HCT116 (cell line): ENCODE measurements around the gene DCAF4. TPM values are rescaled to one million over a fixed set of nuclear protein-coding genes. Genes with fewer than 3 reads are reported as not detected.

Experiments
- ATAC-seq: fragments of 200-7000 bp; cut with Tn5 transposase; 2 replicates; pipeline ENCODE4 v1.9.1; 2020; ENCODE audit warnings: mild to moderate bottlenecking, moderate library complexity
- Bru-seq: library from RNA; stranded (reverse); fragments of 400-500 nt; gene quantifications from one replicate; lab custom pipeline; 2021; lab: Mats Ljungman, UMichigan
- BruChase-seq, 2 experiments: library from RNA; stranded (reverse); fragments of 400-500 nt; gene quantifications; one replicate each; lab custom pipeline; 2021; lab: Mats Ljungman, UMichigan
- BruUV-seq: library from RNA; stranded (reverse); fragments of 400-500 nt; replicated peaks from 2 replicates; lab custom pipeline; 2021; lab: Mats Ljungman, UMichigan
- CTCF ChIA-PET: fragments of 300-600 bp; sonication (Branson Sonifier 250); formaldehyde crosslinking; loops from one replicate; lab custom pipeline; 2021; ENCODE audit warnings: antibody characterized with exemption; lab: Charles Lee
- POLR2A ChIA-PET: fragments of 300-600, 350-600 bp; sonication (Branson Sonifier 250); formaldehyde crosslinking; loops from one replicate; lab custom pipeline; 2021; ENCODE audit warnings: antibody characterized with exemption; lab: Charles Lee
- RAD21 ChIA-PET, 2 experiments: fragments of 300-600 bp; sonication (Branson Sonifier 250); formaldehyde crosslinking; loops; one replicate each; lab custom pipeline; 2023; ENCODE audit warnings: low total read pairs in 2 of 2; ENCODE audit not compliant: uncharacterized antibody in 2 of 2, unreplicated experiment in 2 of 2, low non-redundant PET in 1 of 2; lab: Charles Lee
- DNase-seq: peaks from one replicate; pipeline ENCODE4 v3.0.0-alpha.2; 2010; ENCODE audit warnings: low read depth, low spot score
- H2AFZ ChIP-seq: fragments of 200-600 bp; shearing (Covaris generic), sonication (generic); 2 replicates; pipeline ENCODE4 v1.6.1; 2017; ENCODE audit warnings: low read depth, mixed run types, mixed read lengths, antibody characterized with exemption, low read length; ENCODE audit not compliant: poor library complexity, severe bottlenecking
- H3K27ac ChIP-seq: 2 replicates; pipeline ENCODE4 v1.5.1; 2012; ENCODE audit warnings: low read depth, low read length
- H3K27me3 ChIP-seq: fragments of 200-600 bp; sonication (generic); 2 replicates; pipeline ENCODE4 v1.6.1; 2016; ENCODE audit warnings: mixed run types, low read length, mixed read lengths; ENCODE audit not compliant: insufficient read depth
- H3K36me3 ChIP-seq, 2 experiments: fragments of 200-500 bp in 1 of 2; fragments of 200-600 bp in 1 of 2; sonication (Bioruptor generic) in 1 of 2; sonication (generic) in 1 of 2; 2 replicates each; pipeline versions ENCODE4 v1.5.1 to v1.6.1; 2014 to 2016; ENCODE audit warnings: low read length in 2 of 2, inconsistent platforms in 1 of 2, mixed read lengths in 1 of 2, mixed run types in 1 of 2; ENCODE audit not compliant: insufficient read depth in 2 of 2, control insufficient read depth in 1 of 2
- H3K4me1 ChIP-seq, 2 experiments: fragments of 200-600 bp in 1 of 2; sonication (generic) in 1 of 2; 2 replicates each; pipeline versions ENCODE4 v1.5.1 to v1.6.1; 2012 to 2017; ENCODE audit warnings: low read length in 2 of 2, inconsistent platforms in 1 of 2, mild to moderate bottlenecking in 1 of 2, mixed read lengths in 1 of 2, mixed run types in 1 of 2, moderate library complexity in 1 of 2; ENCODE audit not compliant: insufficient read depth in 2 of 2, control insufficient read depth in 1 of 2
- H3K4me2 ChIP-seq: fragments of 200-600 bp; sonication (generic); 2 replicates; pipeline ENCODE4 v1.6.1; 2017; ENCODE audit warnings: mixed run types, low read length, mixed read lengths
- H3K4me3 ChIP-seq, 2 experiments: fragments of 200-600 bp in 1 of 2; sonication (generic) in 1 of 2; replicated peaks in 1 of 2; 2 replicates each; pipeline ENCODE4 v1.5.1; 2011 to 2016; ENCODE audit warnings: low read length in 2 of 2, control low read depth in 1 of 2, low read depth in 1 of 2, mild to moderate bottlenecking in 1 of 2, mixed read lengths in 1 of 2, mixed run types in 1 of 2
- H3K79me2 ChIP-seq: fragments of 200-600 bp; sonication (generic); 2 replicates; pipeline ENCODE4 v1.6.1; 2017; ENCODE audit warnings: mild to moderate bottlenecking, mixed run types, low read length, moderate library complexity, mixed read lengths; ENCODE audit not compliant: insufficient read depth
- H3K9ac ChIP-seq: fragments of 200-600 bp; sonication (generic); 2 replicates; pipeline ENCODE4 v1.6.1; 2016; ENCODE audit warnings: low read length, mixed read lengths
- H3K9me2 ChIP-seq: fragments of 200-600 bp; sonication (generic), shearing (Covaris generic); 2 replicates; pipeline ENCODE4 v1.6.1; 2017; ENCODE audit warnings: mixed run types, mild to moderate bottlenecking, moderate library complexity; ENCODE audit not compliant: insufficient read depth
- H3K9me3 ChIP-seq, 2 experiments: fragments of 200-500 bp in 1 of 2; fragments of 200-600 bp in 1 of 2; sonication (Bioruptor generic) in 1 of 2; sonication (generic) in 1 of 2; 2 replicates each; pipeline ENCODE4 v1.6.1; 2014 to 2017; ENCODE audit warnings: low read length in 2 of 2, mixed read lengths in 2 of 2, inconsistent platforms in 1 of 2, low read depth in 1 of 2, mild to moderate bottlenecking in 1 of 2, mixed run types in 1 of 2, moderate library complexity in 1 of 2; ENCODE audit not compliant: control insufficient read depth in 1 of 2, insufficient read depth in 1 of 2
- H4K20me1 ChIP-seq: fragments of 200-600 bp; sonication (generic), shearing (Covaris generic); 2 replicates; pipeline ENCODE4 v1.6.1; 2017; ENCODE audit warnings: mixed run types, mild to moderate bottlenecking, moderate library complexity; ENCODE audit not compliant: insufficient read depth
- ELF1 ChIP-seq: IDR thresholded peaks from 2 replicates; pipeline ENCODE4 v1.6.1; 2012; ENCODE audit warnings: low read depth, borderline replicate concordance
- POLR2A ChIP-seq: IDR thresholded peaks from 2 replicates; pipeline ENCODE4 v1.7.0; 2011; ENCODE audit warnings: borderline replicate concordance; ENCODE audit not compliant: insufficient read depth, insufficient read length; ENCODE audit errors: extremely low read depth
- POLR2AphosphoS5 ChIP-seq: IDR thresholded peaks from 2 replicates; pipeline ENCODE4 v1.6.1; 2011; ENCODE audit warnings: mild to moderate bottlenecking, low read depth, low read length, moderate library complexity
- SIN3A ChIP-seq: IDR thresholded peaks from 2 replicates; pipeline ENCODE4 v1.6.1; 2012; ENCODE audit warnings: low read depth
- SP1 ChIP-seq: IDR thresholded peaks from 2 replicates; pipeline ENCODE4 v1.6.1; 2012; ENCODE audit warnings: low read depth
- SRF ChIP-seq: IDR thresholded peaks from 2 replicates; pipeline ENCODE4 v1.6.1; 2012; ENCODE audit warnings: low read depth
- ZFX ChIP-seq: fragments of 450-650 bp; IDR thresholded peaks from 2 replicates; pipeline ENCODE4 v1.6.1; 2017
- intact Hi-C: fragments of 100-400 bp; cut with micrococcal nuclease; formaldehyde crosslinking; loops from 2 replicates; pipeline ENCODE4 v1.10.0; 2022
- long read RNA-seq: library from polyadenylated mRNA; unstranded; transcript quantifications from one replicate; pipeline ENCODE4 v2.0.0, GENCODE V29; 2021; ENCODE audit not compliant: unreplicated experiment
- polyA plus RNA-seq: library from polyadenylated mRNA; unstranded; fragments of >200 nt; gene quantifications from 2 replicates; pipeline ENCODE4 v1.2.1, GENCODE V29; 2012; ENCODE audit warnings: missing spikeins
- total RNA-seq: library from RNA; stranded (reverse); gene quantifications from one replicate; pipeline ENCODE4 v1.2.1, GENCODE V29; 2021; ENCODE audit not compliant: unreplicated experiment
- TF ChIP-seq, protein P1 (sequence below): IDR thresholded peaks from 2 replicates; pipeline ENCODE4 v1.6.1; 2012
- TF ChIP-seq, protein P2 (sequence below), 3 experiments: fragments of 200-600 bp in 1 of 3; sonication (generic) in 1 of 3; IDR thresholded peaks in 2 of 3; conservative IDR thresholded peaks in 1 of 3; 2 replicates each; pipeline ENCODE4 v1.5.1; 2012 to 2017; ENCODE audit warnings: low read depth in 2 of 3, low read length in 2 of 3, antibody characterized with exemption in 1 of 3, borderline replicate concordance in 1 of 3, control low read depth in 1 of 3, mild to moderate bottlenecking in 1 of 3, mixed read lengths in 1 of 3, mixed run types in 1 of 3, moderate library complexity in 1 of 3; ENCODE audit not compliant: insufficient read depth in 1 of 3

Gene DCAF4, protein sequence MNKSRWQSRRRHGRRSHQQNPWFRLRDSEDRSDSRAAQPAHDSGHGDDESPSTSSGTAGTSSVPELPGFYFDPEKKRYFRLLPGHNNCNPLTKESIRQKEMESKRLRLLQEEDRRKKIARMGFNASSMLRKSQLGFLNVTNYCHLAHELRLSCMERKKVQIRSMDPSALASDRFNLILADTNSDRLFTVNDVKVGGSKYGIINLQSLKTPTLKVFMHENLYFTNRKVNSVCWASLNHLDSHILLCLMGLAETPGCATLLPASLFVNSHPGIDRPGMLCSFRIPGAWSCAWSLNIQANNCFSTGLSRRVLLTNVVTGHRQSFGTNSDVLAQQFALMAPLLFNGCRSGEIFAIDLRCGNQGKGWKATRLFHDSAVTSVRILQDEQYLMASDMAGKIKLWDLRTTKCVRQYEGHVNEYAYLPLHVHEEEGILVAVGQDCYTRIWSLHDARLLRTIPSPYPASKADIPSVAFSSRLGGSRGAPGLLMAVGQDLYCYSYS
- total RNA-seq (19.3 TPM), Bru-seq, nascent RNA (percentile 69 among the genes with signal in this experiment), BruChase-seq, experiment 1, labeled RNA remaining after a 6-hour chase (percentile 58 among the genes with signal in this experiment), BruChase-seq, experiment 2, labeled RNA remaining after a 2-hour chase (percentile 60 among the genes with signal in this experiment)
- polyA plus RNA-seq = 10.4 and 10.7 TPM in 2 replicates
- long read RNA-seq, partial matches to known transcripts = 3 of 15 reads
- long read RNA-seq, other reads (novel, unspliced or antisense) = 11 of 15 reads

DNA sequence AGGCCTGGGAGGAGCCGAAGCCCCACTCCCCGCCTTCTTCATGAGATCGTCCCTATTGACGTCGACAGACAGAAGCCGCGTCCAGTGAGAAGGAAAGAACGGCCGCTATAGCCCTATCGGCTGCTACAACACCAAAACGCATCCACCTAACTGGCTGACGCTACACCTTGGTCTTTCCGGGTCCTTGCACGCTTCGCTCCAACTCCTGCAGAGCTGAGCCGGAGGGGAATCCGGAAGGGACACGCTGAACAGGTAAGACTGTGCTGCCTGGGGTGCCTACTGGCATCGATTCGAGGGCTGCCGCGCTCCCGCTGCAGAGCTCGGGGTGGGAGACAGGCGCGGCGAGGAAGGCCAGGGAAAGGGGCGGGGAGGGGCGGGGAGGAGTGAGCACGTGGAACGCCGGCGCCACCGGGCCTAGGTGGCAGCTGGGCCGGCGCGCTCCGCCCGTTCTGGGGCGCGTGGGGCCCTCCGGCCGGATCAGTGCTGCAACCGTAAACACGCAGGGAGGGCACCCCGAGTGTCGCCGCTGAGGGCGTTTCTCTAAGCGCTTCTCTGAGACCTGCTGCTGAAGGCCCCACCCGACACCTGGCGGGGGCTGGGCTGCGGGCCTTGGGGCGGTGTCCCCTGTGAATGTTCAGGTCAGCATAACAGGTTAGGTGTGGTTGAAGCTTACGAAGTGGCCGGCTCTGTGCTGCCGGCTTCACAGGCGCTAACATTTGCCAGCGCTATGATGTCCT, at the start of gene DCAF4:
TSS of gene DCAF4 (plus strand) at position 173 of the 737 bp plus-strand sequence. CDS start 11,515 bp downstream, outside the sequence.
- ChIA-PET CTCF (interaction anchor here (0.6 to 2.3 kb wide), 3 partner anchors 22 to 412 kb away, joined by 3 to 8 read pairs (median 3); no protein-coding TSS in a partner anchor), POLR2A (interaction anchor here (1.2 kb wide), 2 partner anchors 21 to 101 kb away, joined by 3 to 4 read pairs; partner anchors contain the start of gene ZFYVE1), RAD21 (interaction anchor here in 1 of 2 experiments (0.8 kb wide), 1 partner anchor 412 kb away, joined by 3 read pairs; no protein-coding TSS in a partner anchor)
- Histone ChIP-seq H3K79me2 (peaks cover 36% of the 10 kb centered on the region), H3K4me2 (peak within 1 kb of the TSS; percentile 89), H3K36me3 (no peaks in the 10 kb centered on the region), H3K9ac (peak within 1 kb of the TSS; percentile 83), H3K9me3 (no peaks in the 10 kb centered on the region)
- BruUV-seq = no TSS peak
- intact Hi-C loops = loop anchor here (2.0 kb wide), 1 partner anchor 36 kb away; no protein-coding TSS in a partner anchor
- DNase-seq = peak; percentile 97
- peak; percentile 88 for TF ChIP-seq ZFX
- TF ChIP-seq, protein P1, sequence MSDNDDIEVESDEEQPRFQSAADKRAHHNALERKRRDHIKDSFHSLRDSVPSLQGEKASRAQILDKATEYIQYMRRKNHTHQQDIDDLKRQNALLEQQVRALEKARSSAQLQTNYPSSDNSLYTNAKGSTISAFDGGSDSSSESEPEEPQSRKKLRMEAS = peak; percentile 96
- peak; percentile 60 for TF ChIP-seq ELF1
- TF ChIP-seq POLR2A = peak; percentile 15
- TF ChIP-seq SIN3A = peak; percentile 74
- peak; percentile 6 for TF ChIP-seq POLR2AphosphoS5
- TF ChIP-seq SP1 = peak; percentile 93
- no peak for TF ChIP-seq SRF
- TF ChIP-seq, protein P2, sequence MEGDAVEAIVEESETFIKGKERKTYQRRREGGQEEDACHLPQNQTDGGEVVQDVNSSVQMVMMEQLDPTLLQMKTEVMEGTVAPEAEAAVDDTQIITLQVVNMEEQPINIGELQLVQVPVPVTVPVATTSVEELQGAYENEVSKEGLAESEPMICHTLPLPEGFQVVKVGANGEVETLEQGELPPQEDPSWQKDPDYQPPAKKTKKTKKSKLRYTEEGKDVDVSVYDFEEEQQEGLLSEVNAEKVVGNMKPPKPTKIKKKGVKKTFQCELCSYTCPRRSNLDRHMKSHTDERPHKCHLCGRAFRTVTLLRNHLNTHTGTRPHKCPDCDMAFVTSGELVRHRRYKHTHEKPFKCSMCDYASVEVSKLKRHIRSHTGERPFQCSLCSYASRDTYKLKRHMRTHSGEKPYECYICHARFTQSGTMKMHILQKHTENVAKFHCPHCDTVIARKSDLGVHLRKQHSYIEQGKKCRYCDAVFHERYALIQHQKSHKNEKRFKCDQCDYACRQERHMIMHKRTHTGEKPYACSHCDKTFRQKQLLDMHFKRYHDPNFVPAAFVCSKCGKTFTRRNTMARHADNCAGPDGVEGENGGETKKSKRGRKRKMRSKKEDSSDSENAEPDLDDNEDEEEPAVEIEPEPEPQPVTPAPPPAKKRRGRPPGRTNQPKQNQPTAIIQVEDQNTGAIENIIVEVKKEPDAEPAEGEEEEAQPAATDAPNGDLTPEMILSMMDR (IDR thresholded peaks at IDR 0.05 in 2 of 3, conservative IDR thresholded peaks at IDR 0.05 in 1 of 3; ENCODE audit: borderline replicate concordance in 1 of 3, insufficient read depth in 1 of 3, low read depth in 2 of 3, low read length in 2 of 3) = no peak
- TF ChIP-seq, all 23 proteins: peak for 7
- no peaks in the 10 kb centered on the region for H3K27me3 ChIP-seq
- peak within 1 kb of the TSS; percentile 50 for H3K27ac ChIP-seq
- peaks cover 3 to 26% of the 10 kb centered on the region in 2 experiments; a peak in 3 of 4 replicates for H3K4me1 ChIP-seq
- H3K9me2 ChIP-seq = no peaks in the 10 kb centered on the region
- peak within 1 kb of the TSS; percentile 35 for H2AFZ ChIP-seq
- H3K4me3 ChIP-seq = peak within 1 kb of the TSS; percentile 66 to 75
- ATAC-seq = peak; percentile 95
- no peaks in the 10 kb centered on the region; the same call in 1 of the 2 replicates for H4K20me1 ChIP-seq
